WTC11 (cell line): ENCODE data around the gene SDF2L1. TPM values are rescaled to one million over a fixed set of nuclear protein-coding genes. Genes with fewer than 3 reads are reported as not detected.

Experiments
- ATAC-seq: fragments of 200-7000 bp; cut with Tn5 transposase; 2 replicates; pipeline ENCODE4 v1.10.0; 2021; ENCODE audit warnings: mild to moderate bottlenecking, moderate library complexity
- CTCF ChIA-PET: fragments of 300-600 bp; sonication (Branson Sonifier 250); formaldehyde crosslinking; loops from one replicate; lab custom pipeline; 2021; ENCODE audit warnings: antibody characterized with exemption; lab: Charles Lee
- POLR2A ChIA-PET: fragments of 350-600 bp; sonication (Branson Sonifier 250); formaldehyde crosslinking; loops from one replicate; lab custom pipeline; 2021; ENCODE audit warnings: antibody characterized with exemption; lab: Charles Lee
- DNase-seq: peaks from one replicate; pipeline ENCODE4 v3.0.0; 2021; ENCODE audit warnings: low spot score
- H3K27ac Mint-ChIP-seq: 2 replicates; pipeline ENCODE4 v1.8.0; 2021; ENCODE audit warnings: mixed read lengths
- H3K27me3 Mint-ChIP-seq: 2 replicates; pipeline ENCODE4 v1.8.0; 2021; ENCODE audit warnings: low read depth, mild to moderate bottlenecking, moderate library complexity, mixed read lengths
- H3K36me3 Mint-ChIP-seq: 2 replicates; pipeline ENCODE4 v1.8.0; 2021; ENCODE audit warnings: mixed read lengths
- H3K4me1 Mint-ChIP-seq: 2 replicates; pipeline ENCODE4 v1.8.0; 2022; ENCODE audit warnings: mixed read lengths
- H3K4me3 Mint-ChIP-seq: 2 replicates; pipeline ENCODE4 v1.8.0; 2021; ENCODE audit warnings: mild to moderate bottlenecking, moderate library complexity, mixed read lengths
- H3K9me3 Mint-ChIP-seq: 2 replicates; pipeline ENCODE4 v1.8.0; 2021; ENCODE audit warnings: mixed read lengths
- E2F4 ChIP-seq: sonication (generic); formaldehyde crosslinking; IDR thresholded peaks from 2 replicates; pipeline ENCODE4 v1.8.1; 2022; ENCODE audit warnings: low read depth, mild to moderate bottlenecking, moderate library complexity, missing genetic modification reagents, borderline replicate concordance
- FOXP4 ChIP-seq: sonication (generic); formaldehyde crosslinking; IDR thresholded peaks from 2 replicates; pipeline ENCODE4 v1.8.0; 2022; ENCODE audit warnings: mild to moderate bottlenecking, missing genetic modification reagents
- GRHL2 ChIP-seq: fragments of 250-450 bp; sonication (Bioruptor Pico); IDR thresholded peaks from 2 replicates; pipeline ENCODE4 v1.8.0; 2022; ENCODE audit warnings: mild to moderate bottlenecking, moderate library complexity; ENCODE audit not compliant: insufficient replicate concordance, severe bottlenecking
- GTF2I ChIP-seq: fragments of 250-450 bp; sonication (Bioruptor Pico); conservative IDR thresholded peaks from 2 replicates; pipeline ENCODE4 v1.4.0; 2021; ENCODE audit warnings: mild to moderate bottlenecking
- JAZF1 ChIP-seq: fragments of 250-450 bp; sonication (Bioruptor Pico); IDR thresholded peaks from 2 replicates; pipeline ENCODE4 v1.9.0; 2021; ENCODE audit warnings: moderate library complexity, mild to moderate bottlenecking, inconsistent platforms
- JUN ChIP-seq: sonication (generic); formaldehyde crosslinking; IDR thresholded peaks from 2 replicates; pipeline ENCODE4 v1.8.0; 2023; ENCODE audit warnings: mild to moderate bottlenecking, missing genetic modification reagents
- MYBL2 ChIP-seq: sonication (generic); formaldehyde crosslinking; IDR thresholded peaks from 2 replicates; pipeline ENCODE4 v1.8.1; 2023; ENCODE audit warnings: mild to moderate bottlenecking, moderate library complexity, missing genetic modification reagents
- NFE2L1 ChIP-seq: sonication (generic); formaldehyde crosslinking; IDR thresholded peaks from 2 replicates; pipeline ENCODE4 v1.8.1; 2023; ENCODE audit warnings: missing genetic modification reagents
- NR2C2 ChIP-seq: sonication (generic); formaldehyde crosslinking; IDR thresholded peaks from 2 replicates; pipeline ENCODE4 v1.8.0; 2022; ENCODE audit warnings: mild to moderate bottlenecking, missing genetic modification reagents
- PRDM15 ChIP-seq: sonication (generic); formaldehyde crosslinking; IDR thresholded peaks from 2 replicates; pipeline ENCODE4 v1.8.0; 2022; ENCODE audit warnings: missing genetic modification reagents
- RORB ChIP-seq: fragments of 250-450 bp; sonication (Bioruptor Pico); IDR thresholded peaks from 2 replicates; pipeline ENCODE4 v1.9.0; 2021; ENCODE audit warnings: mild to moderate bottlenecking
- SMAD3 ChIP-seq: sonication (generic); formaldehyde crosslinking; IDR thresholded peaks from 2 replicates; pipeline ENCODE4 v1.8.0; 2022; ENCODE audit warnings: missing genetic modification reagents, mild to moderate bottlenecking, borderline replicate concordance
- TCF7 ChIP-seq: sonication (generic); formaldehyde crosslinking; IDR thresholded peaks from 2 replicates; pipeline ENCODE4 v1.8.0; 2022; ENCODE audit warnings: mild to moderate bottlenecking, low read depth, missing genetic modification reagents, moderate library complexity
- ZMAT4 ChIP-seq: fragments of 250-450 bp; sonication (Bioruptor Pico); IDR thresholded peaks from 2 replicates; pipeline ENCODE4 v1.9.0; 2021; ENCODE audit warnings: mild to moderate bottlenecking
- ZNF423 ChIP-seq: fragments of 250-450 bp; sonication (Bioruptor Pico); IDR thresholded peaks from 2 replicates; pipeline ENCODE4 v2.1.2; 2022; ENCODE audit warnings: mild to moderate bottlenecking, moderate library complexity
- total RNA-seq: library from RNA; stranded (reverse); gene quantifications from 3 replicates; pipeline ENCODE4 v1.2.3, GENCODE V29; 2021
- TF ChIP-seq, protein P1 (sequence below): sonication (generic); formaldehyde crosslinking; IDR thresholded peaks from 2 replicates; pipeline ENCODE4 v1.8.1; 2023; ENCODE audit warnings: mild to moderate bottlenecking, missing genetic modification reagents
- TF ChIP-seq, protein P2 (sequence below): fragments of 250-450 bp; sonication (Bioruptor Pico); IDR thresholded peaks from 2 replicates; pipeline ENCODE4 v1.9.0; 2021; ENCODE audit warnings: moderate library complexity, mild to moderate bottlenecking, inconsistent platforms, borderline replicate concordance
- TF ChIP-seq, protein P3 (sequence below): sonication (generic); formaldehyde crosslinking; IDR thresholded peaks from 2 replicates; pipeline ENCODE4 v1.8.0; 2022; ENCODE audit warnings: mild to moderate bottlenecking, missing genetic modification reagents
- TF ChIP-seq, protein P4 (sequence below): fragments of 250-450 bp; sonication (Bioruptor Pico); IDR thresholded peaks from 2 replicates; pipeline ENCODE4 v1.9.0; 2021; ENCODE audit warnings: mild to moderate bottlenecking
- TF ChIP-seq, protein P5 (sequence below): sonication (generic); formaldehyde crosslinking; IDR thresholded peaks from 2 replicates; pipeline ENCODE4 v1.8.0; 2022; ENCODE audit warnings: mild to moderate bottlenecking, missing genetic modification reagents

SDF2L1 gene
- total RNA-seq, 1 experiment from 2014 or later = 73.6 TPM

GRCh38 chr22:21666786-21667185, 24.7 kb downstream of the SDF2L1 start:
- peak overlapping the region; percentile 95 for H3K27ac Mint-ChIP-seq
- ATAC-seq = no peak
- peaks cover 11% of the 10 kb centered on the region for H3K36me3 Mint-ChIP-seq
- H3K9me3 Mint-ChIP-seq = peaks cover 2% of the 10 kb centered on the region; the same call in 1 of the 2 replicates
- H3K4me1 Mint-ChIP-seq = peaks cover 14% of the 10 kb centered on the region
- peaks cover 3% of the 10 kb centered on the region for H3K27me3 Mint-ChIP-seq
- peak overlapping the region; percentile 97 for H3K4me3 Mint-ChIP-seq
- no peak for DNase-seq
- TF ChIP-seq, protein P1, sequence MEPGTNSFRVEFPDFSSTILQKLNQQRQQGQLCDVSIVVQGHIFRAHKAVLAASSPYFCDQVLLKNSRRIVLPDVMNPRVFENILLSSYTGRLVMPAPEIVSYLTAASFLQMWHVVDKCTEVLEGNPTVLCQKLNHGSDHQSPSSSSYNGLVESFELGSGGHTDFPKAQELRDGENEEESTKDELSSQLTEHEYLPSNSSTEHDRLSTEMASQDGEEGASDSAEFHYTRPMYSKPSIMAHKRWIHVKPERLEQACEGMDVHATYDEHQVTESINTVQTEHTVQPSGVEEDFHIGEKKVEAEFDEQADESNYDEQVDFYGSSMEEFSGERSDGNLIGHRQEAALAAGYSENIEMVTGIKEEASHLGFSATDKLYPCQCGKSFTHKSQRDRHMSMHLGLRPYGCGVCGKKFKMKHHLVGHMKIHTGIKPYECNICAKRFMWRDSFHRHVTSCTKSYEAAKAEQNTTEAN (CRISPR knock-in tag) = no peak
- TF ChIP-seq JAZF1 (CRISPR knock-in tag) (no peak), RORB (no peak), ZMAT4 (CRISPR knock-in tag) (no peak), ZNF423 (CRISPR knock-in tag) (no peak), FOXP4 (CRISPR knock-in tag) (no peak), GRHL2 (CRISPR knock-in tag) (no peak), TCF7 (CRISPR knock-in tag) (no peak), E2F4 (CRISPR knock-in tag) (no peak), JUN (CRISPR knock-in tag) (no peak), GTF2I (no peak)
- TF ChIP-seq, protein P2, sequence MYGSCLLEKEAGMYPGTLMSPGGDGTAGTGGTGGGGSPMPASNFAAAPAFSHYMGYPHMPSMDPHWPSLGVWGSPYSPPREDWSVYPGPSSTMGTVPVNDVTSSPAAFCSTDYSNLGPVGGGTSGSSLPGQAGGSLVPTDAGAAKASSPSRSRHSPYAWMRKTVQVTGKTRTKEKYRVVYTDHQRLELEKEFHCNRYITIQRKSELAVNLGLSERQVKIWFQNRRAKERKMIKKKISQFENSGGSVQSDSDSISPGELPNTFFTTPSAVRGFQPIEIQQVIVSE (CRISPR knock-in tag) = no peak
- POLR2A ChIA-PET = no interaction called here
- CTCF ChIA-PET = interaction anchor here (0.7 to 2.6 kb wide), 7 partner anchors 9 to 271 kb away, joined by 3 to 13 read pairs (median 5); partner anchors contain the start of gene SDF2L1

DNA sequence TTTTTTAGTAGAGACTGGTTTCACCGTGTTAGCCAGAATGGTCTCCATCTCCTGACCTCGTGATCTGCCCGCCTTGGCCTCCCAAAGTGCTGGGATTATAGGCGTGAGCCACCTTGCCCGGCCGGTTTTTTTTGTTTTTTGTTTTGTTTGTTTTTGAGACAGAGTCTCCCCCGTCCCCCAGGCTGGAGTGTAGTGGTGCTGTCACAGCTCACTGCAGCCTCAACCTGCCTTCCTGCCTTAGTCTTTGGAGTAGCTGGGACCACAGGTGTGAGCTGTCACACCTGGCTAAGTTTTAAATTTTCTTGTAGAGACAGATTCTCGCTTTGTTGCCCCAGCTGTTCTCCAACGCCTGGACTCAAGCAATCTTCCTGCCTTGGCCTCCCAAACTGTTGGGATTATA, 26.9 kb downstream of the SDF2L1 start:
- no peaks in the 10 kb centered on the region for H3K9me3 Mint-ChIP-seq
- H3K36me3 Mint-ChIP-seq = peaks cover 29% of the 10 kb centered on the region
- ChIA-PET CTCF (no interaction called here), POLR2A (no interaction called here)
- H3K4me1 Mint-ChIP-seq = peaks cover 14% of the 10 kb centered on the region
- DNase-seq (no peak), ATAC-seq (no peak)
- H3K4me3 Mint-ChIP-seq = no peak overlapping the region
- H3K27me3 Mint-ChIP-seq = no peaks in the 10 kb centered on the region; the same call in 1 of the 2 replicates
- H3K27ac Mint-ChIP-seq = peak overlapping the region; percentile 60; the same call in 1 of the 2 replicates
- TF ChIP-seq RORB (no peak), NFE2L1 (no peak), NR2C2 (CRISPR knock-in tag) (no peak), SMAD3 (CRISPR knock-in tag) (no peak), PRDM15 (CRISPR knock-in tag) (no peak), MYBL2 (CRISPR knock-in tag) (no peak)
- TF ChIP-seq, protein P3, sequence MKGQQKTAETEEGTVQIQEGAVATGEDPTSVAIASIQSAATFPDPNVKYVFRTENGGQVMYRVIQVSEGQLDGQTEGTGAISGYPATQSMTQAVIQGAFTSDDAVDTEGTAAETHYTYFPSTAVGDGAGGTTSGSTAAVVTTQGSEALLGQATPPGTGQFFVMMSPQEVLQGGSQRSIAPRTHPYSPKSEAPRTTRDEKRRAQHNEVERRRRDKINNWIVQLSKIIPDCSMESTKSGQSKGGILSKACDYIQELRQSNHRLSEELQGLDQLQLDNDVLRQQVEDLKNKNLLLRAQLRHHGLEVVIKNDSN (CRISPR knock-in tag) = no peak
- TF ChIP-seq, protein P4, sequence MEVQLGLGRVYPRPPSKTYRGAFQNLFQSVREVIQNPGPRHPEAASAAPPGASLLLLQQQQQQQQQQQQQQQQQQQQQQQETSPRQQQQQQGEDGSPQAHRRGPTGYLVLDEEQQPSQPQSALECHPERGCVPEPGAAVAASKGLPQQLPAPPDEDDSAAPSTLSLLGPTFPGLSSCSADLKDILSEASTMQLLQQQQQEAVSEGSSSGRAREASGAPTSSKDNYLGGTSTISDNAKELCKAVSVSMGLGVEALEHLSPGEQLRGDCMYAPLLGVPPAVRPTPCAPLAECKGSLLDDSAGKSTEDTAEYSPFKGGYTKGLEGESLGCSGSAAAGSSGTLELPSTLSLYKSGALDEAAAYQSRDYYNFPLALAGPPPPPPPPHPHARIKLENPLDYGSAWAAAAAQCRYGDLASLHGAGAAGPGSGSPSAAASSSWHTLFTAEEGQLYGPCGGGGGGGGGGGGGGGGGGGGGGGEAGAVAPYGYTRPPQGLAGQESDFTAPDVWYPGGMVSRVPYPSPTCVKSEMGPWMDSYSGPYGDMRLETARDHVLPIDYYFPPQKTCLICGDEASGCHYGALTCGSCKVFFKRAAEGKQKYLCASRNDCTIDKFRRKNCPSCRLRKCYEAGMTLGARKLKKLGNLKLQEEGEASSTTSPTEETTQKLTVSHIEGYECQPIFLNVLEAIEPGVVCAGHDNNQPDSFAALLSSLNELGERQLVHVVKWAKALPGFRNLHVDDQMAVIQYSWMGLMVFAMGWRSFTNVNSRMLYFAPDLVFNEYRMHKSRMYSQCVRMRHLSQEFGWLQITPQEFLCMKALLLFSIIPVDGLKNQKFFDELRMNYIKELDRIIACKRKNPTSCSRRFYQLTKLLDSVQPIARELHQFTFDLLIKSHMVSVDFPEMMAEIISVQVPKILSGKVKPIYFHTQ = no peak
- TF ChIP-seq, protein P5, sequence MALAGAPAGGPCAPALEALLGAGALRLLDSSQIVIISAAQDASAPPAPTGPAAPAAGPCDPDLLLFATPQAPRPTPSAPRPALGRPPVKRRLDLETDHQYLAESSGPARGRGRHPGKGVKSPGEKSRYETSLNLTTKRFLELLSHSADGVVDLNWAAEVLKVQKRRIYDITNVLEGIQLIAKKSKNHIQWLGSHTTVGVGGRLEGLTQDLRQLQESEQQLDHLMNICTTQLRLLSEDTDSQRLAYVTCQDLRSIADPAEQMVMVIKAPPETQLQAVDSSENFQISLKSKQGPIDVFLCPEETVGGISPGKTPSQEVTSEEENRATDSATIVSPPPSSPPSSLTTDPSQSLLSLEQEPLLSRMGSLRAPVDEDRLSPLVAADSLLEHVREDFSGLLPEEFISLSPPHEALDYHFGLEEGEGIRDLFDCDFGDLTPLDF = no peak
